Progenitor cell of endocrine pancreas (in vitro differentiated cells): ENCODE measurements around the gene PLXNA2. TPM values are rescaled to one million over a fixed set of nuclear protein-coding genes. Genes with fewer than 3 reads are reported as not detected.

Experiments
- DNase-seq: peaks from one replicate; pipeline ENCODE4 v3.0.0; 2021; ENCODE audit warnings: low spot score; ENCODE audit not compliant: unreplicated experiment
- H3K27ac Mint-ChIP-seq: 2 replicates; pipeline ENCODE4 v1.8.0; 2021; ENCODE audit warnings: mild to moderate bottlenecking, moderate library complexity, mixed read lengths
- H3K27me3 Mint-ChIP-seq: 2 replicates; pipeline ENCODE4 v1.8.0; 2021; ENCODE audit warnings: mixed read lengths
- H3K36me3 Mint-ChIP-seq: 2 replicates; pipeline ENCODE4 v1.8.0; 2022; ENCODE audit warnings: mixed read lengths; ENCODE audit not compliant: insufficient read depth
- H3K4me1 Mint-ChIP-seq: 2 replicates; pipeline ENCODE4 v1.8.0; 2021; ENCODE audit warnings: low read depth, mixed read lengths
- H3K4me3 Mint-ChIP-seq: 2 replicates; pipeline ENCODE4 v1.8.0; 2021; ENCODE audit warnings: low read depth, mild to moderate bottlenecking, moderate library complexity, mixed read lengths
- H3K9me3 Mint-ChIP-seq: 2 replicates; pipeline ENCODE4 v1.8.0; 2021; ENCODE audit warnings: low read depth, mixed read lengths
- total RNA-seq: library from RNA; stranded (reverse); gene quantifications from 2 replicates; pipeline ENCODE4 v1.2.1, GENCODE V29; 2021
- TF ChIP-seq, protein P1 (sequence below): fragments of 200-600 bp; sonication (generic); IDR thresholded peaks from one replicate; pipeline ENCODE4 v1.5.0; 2021; ENCODE audit warnings: antibody characterized with exemption, mild to moderate bottlenecking; ENCODE audit not compliant: unreplicated experiment

PLXNA2 gene
- total RNA-seq, 1 donor from 2014 or later, result 34.9 TPM

DNA sequence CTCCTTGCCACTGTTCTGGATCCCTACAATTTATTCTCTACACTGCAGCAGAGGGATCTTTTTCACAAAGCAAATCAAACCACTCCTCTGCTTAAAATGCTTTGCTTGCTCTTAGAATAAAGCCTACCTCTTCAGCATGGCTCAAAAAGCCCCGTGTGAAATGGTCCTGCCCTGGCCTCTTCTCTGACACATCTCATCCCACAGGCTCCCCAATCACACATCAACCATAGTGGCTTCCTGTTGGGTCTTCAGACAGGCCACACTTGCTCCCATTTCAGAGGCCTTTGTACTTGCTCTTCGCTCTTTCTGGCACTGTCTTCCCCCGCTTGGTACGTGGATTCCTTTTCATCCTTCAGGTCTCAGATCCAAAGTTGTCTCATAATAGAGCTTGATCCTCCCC lies 44.3 kb upstream of the PLXNA2 start:
- DNase-seq, result no peak
- H3K4me1 Mint-ChIP-seq, result no peaks in the 10 kb centered on the region
- no peak overlapping the region for H3K4me3 Mint-ChIP-seq
- TF ChIP-seq, protein P1, sequence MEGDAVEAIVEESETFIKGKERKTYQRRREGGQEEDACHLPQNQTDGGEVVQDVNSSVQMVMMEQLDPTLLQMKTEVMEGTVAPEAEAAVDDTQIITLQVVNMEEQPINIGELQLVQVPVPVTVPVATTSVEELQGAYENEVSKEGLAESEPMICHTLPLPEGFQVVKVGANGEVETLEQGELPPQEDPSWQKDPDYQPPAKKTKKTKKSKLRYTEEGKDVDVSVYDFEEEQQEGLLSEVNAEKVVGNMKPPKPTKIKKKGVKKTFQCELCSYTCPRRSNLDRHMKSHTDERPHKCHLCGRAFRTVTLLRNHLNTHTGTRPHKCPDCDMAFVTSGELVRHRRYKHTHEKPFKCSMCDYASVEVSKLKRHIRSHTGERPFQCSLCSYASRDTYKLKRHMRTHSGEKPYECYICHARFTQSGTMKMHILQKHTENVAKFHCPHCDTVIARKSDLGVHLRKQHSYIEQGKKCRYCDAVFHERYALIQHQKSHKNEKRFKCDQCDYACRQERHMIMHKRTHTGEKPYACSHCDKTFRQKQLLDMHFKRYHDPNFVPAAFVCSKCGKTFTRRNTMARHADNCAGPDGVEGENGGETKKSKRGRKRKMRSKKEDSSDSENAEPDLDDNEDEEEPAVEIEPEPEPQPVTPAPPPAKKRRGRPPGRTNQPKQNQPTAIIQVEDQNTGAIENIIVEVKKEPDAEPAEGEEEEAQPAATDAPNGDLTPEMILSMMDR, result no peak
- H3K36me3 Mint-ChIP-seq, result no peaks in the 10 kb centered on the region
- H3K27ac Mint-ChIP-seq, result no peak overlapping the region
- H3K9me3 Mint-ChIP-seq, result no peaks in the 10 kb centered on the region
- H3K27me3 Mint-ChIP-seq, result peaks cover 24% of the 10 kb centered on the region

DNA sequence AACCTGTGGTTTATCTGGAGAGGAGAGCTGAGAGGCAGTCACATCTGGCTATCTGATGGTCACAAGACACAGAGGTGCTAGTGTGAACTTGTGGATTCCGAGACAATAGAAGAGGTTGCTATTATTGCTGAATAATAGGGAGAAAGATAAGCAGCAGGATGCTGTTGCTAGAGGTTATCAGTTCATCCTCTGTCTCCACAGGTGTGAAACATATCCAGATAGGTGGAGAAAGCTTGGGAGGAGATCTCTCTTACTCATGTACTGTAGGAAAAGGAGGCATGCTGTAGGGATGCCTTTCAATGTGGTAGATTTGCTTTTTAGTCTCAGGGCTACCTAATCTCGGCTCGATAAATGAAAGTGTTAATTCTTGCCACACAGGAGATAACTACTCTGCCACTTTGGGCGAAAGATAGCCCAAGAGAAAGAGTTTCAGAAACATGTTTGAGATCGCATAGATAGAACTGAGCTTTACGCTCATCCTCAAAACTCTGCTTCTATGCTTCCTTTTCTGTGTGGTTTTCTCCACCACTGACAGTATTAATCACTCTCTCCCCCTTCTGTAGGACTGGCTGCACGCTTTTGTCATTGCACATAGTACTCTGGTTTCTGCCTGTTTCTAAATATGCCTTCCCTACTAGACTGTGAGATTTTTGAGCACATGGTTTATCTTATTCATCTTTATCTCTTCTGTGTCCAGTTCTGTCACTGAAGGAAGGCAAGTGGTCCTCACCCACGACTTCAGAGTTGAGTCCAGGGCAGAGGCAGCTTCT lies 36.7 kb upstream of the PLXNA2 start:
- Mint-ChIP-seq H3K36me3 (no peaks in the 10 kb centered on the region), H3K4me1 (peaks cover 5% of the 10 kb centered on the region), H3K4me3 (no peak overlapping the region), H3K9me3 (no peaks in the 10 kb centered on the region), H3K27ac (no peak overlapping the region), H3K27me3 (peaks cover 37% of the 10 kb centered on the region)
- TF ChIP-seq, protein P1, result no peak
- no peak for DNase-seq

DNA sequence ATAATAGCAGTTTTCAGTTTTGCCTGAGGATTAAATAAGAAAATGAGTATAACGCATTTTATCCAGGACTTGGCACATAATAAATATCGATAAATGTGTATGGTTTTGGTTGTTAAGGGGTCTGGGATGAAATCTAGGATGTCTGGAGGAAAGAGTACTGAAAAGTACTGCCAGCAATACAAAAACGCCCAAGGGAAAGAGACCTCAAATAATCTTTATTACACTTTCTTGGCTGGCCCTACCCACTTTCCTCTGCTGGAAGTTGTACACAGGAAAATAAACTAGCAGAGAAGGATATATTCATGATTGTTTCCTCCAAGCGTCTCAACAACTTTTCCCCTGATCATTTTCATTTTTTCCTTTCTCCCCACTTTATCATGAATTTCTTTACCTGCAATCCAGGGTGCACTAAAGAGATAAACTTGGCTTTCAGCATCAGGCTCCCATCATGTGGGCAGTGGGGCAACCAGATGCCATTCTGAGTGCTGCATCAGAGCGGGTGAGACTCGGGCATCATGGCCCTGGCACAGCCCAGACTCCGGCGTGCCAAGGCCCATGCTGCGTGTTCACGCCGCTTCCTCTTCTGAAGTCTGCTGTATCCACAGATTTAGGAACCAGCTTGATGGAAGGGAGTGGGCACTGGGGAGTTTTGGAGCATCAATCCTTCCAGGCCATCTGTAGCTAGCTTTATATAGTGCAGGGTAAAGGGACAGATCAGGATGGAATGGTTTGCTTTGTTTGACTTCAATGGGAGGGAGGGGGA lies 35.8 kb upstream of the PLXNA2 start:
- TF ChIP-seq, protein P1, result no peak
- Mint-ChIP-seq H3K9me3 (no peaks in the 10 kb centered on the region), H3K27me3 (peaks cover 38% of the 10 kb centered on the region), H3K27ac (no peak overlapping the region), H3K4me1 (peaks cover 5% of the 10 kb centered on the region), H3K4me3 (no peak overlapping the region), H3K36me3 (no peaks in the 10 kb centered on the region)
- no peak for DNase-seq

DNA sequence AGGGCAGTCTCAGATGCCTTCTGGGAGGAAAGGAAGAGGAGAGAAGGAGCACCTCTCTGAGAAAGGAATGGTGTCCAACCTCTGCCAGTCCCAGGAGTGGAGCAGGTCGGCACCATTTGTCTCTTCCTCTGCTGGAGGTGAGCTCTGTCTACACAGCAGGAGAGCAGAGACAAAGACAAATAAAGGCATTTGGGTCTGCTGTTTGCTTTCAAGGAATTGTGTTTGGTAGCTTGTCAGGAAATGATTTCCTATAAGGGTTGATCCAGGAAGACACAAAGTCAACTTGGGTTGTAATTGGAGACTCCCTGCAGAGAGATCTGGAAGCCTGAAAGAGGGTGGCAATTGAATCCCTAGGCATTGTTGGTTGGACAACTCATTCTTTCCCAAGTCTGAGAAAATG lies 34.5 kb upstream of the PLXNA2 start:
- Mint-ChIP-seq H3K27ac (no peak overlapping the region), H3K4me1 (peaks cover 5% of the 10 kb centered on the region), H3K36me3 (no peaks in the 10 kb centered on the region), H3K4me3 (no peak overlapping the region), H3K27me3 (peaks cover 36% of the 10 kb centered on the region), H3K9me3 (no peaks in the 10 kb centered on the region)
- DNase-seq, result no peak
- TF ChIP-seq, protein P1, result no peak

DNA sequence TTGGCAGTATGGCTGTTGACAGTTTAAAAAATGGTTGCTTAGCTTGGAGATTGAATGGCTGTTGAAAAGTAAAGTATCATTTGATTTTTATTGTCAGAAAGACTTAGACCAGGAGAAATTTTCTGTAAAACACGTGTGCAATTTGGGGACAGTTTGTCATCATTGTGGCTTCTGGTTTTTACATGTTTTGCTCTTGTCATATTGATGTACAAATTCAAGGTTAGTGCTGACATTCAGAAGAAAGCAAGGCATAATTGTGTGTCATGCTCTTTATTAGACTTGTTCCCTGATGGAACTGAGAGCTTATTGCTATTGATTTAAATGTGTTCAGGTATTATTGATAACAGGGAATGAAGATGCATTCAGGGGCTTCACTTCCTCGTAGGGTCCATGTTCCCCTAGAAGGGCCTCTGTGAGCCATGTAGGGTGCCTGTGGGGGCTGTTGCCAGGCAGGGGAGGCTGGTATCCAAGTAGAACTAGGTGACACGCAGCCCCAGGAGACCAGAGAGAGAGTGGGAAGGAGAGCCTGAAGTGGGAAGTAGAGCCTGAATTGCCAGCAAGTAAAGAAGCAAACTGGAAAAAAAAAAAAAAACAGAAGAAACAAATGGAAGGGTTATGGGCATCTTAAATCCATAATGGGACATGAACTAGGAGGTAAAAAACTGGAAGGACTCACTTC lies 32.7 kb upstream of the PLXNA2 start:
- Mint-ChIP-seq H3K4me1 (peaks cover 6% of the 10 kb centered on the region), H3K4me3 (no peak overlapping the region), H3K9me3 (no peaks in the 10 kb centered on the region), H3K27me3 (peaks cover 29% of the 10 kb centered on the region), H3K36me3 (no peaks in the 10 kb centered on the region), H3K27ac (no peak overlapping the region)
- DNase-seq, result no peak
- TF ChIP-seq, protein P1, result no peak
